Endothelial cell of umbilical vein (primary cell): ENCODE results near the gene EIF2B5. TPM values are rescaled to one million over a fixed set of nuclear protein-coding genes. Genes with fewer than 3 reads are reported as not detected.
A peak's percentile ranks its signal among the peaks of the same experiment; 100 is the strongest.

Experiments used
- BruUV-seq: library from RNA; stranded (reverse); fragments of 400-500 nt; replicated peaks from 2 replicates; lab custom pipeline; 2021; lab: Mats Ljungman, UMichigan
- CTCF ChIA-PET: fragments of 300-600, 350-600 bp; sonication (Branson Sonifier 250); formaldehyde crosslinking; loops from one replicate; lab custom pipeline; 2021; ENCODE audit warnings: antibody characterized with exemption, inconsistent platforms; lab: Charles Lee
- POLR2A ChIA-PET: fragments of 300-600, 350-600 bp; sonication (Branson Sonifier 250); formaldehyde crosslinking; loops from one replicate; lab custom pipeline; 2021; ENCODE audit warnings: antibody characterized with exemption, inconsistent platforms; lab: Charles Lee
- DNase-seq: peaks from one replicate; pipeline ENCODE4 v3.0.0-alpha.2; 2011; ENCODE audit warnings: low read depth, low spot score
- FAIRE-seq: peaks from 2 replicates; lab custom pipeline; 2011; peaks lifted over from hg19 to GRCh38; lab: Jason Lieb, UNC
- H2AFZ ChIP-seq: 2 replicates; pipeline ENCODE4 v1.6.0; 2012; ENCODE audit warnings: low read depth, low read length, control low read depth, inconsistent platforms
- H3K27ac ChIP-seq: 2 replicates; pipeline ENCODE4 v1.5.1; 2011; ENCODE audit warnings: low read depth, mild to moderate bottlenecking, control low read depth, low read length, moderate library complexity; ENCODE audit not compliant: insufficient read depth
- H3K27me3 ChIP-seq, 2 experiments: 2 replicates each; pipeline versions ENCODE4 v1.6.0 to v1.6.1; 2011; ENCODE audit warnings: low read length in 2 of 2, mixed read lengths in 1 of 2; ENCODE audit not compliant: control insufficient read depth in 2 of 2, insufficient read depth in 2 of 2
- H3K36me3 ChIP-seq, 2 experiments: 2 replicates in 1 of 2; 3 replicates in 1 of 2; pipeline ENCODE4 v1.5.1; 2011; ENCODE audit warnings: low read length in 2 of 2, mild to moderate bottlenecking in 1 of 2, moderate library complexity in 1 of 2; ENCODE audit not compliant: control insufficient read depth in 2 of 2, insufficient read depth in 2 of 2; ENCODE audit errors: extremely low read depth in 1 of 2
- H3K4me1 ChIP-seq: 3 replicates; pipeline ENCODE4 v1.5.1; 2011; ENCODE audit warnings: mild to moderate bottlenecking, low read length; ENCODE audit not compliant: control insufficient read depth, insufficient read depth; ENCODE audit errors: extremely low read depth
- H3K4me2 ChIP-seq: 2 replicates; pipeline ENCODE4 v1.6.1; 2011; ENCODE audit warnings: low read length, control low read depth, mixed read lengths; ENCODE audit not compliant: insufficient read depth
- H3K4me3 ChIP-seq, 3 experiments: fragments of 200-600 bp in 1 of 3; sonication (generic), shearing (Covaris generic) in 1 of 3; replicated peaks in 1 of 3; 2 replicates each; pipeline ENCODE4 v1.5.1; 2011 to 2016; ENCODE audit warnings: control low read depth in 3 of 3, low read length in 3 of 3, mild to moderate bottlenecking in 2 of 3, inconsistent platforms in 1 of 3, low read depth in 1 of 3, moderate library complexity in 1 of 3; ENCODE audit not compliant: insufficient read depth in 1 of 3
- H3K79me2 ChIP-seq: 2 replicates; pipeline ENCODE4 v1.6.0; 2012; ENCODE audit warnings: low read length, inconsistent platforms; ENCODE audit not compliant: control insufficient read depth, insufficient read depth
- H3K9ac ChIP-seq: replicated peaks from 2 replicates; pipeline ENCODE3; 2011; ENCODE audit warnings: low read length, control low read depth; ENCODE audit not compliant: insufficient read depth; ENCODE audit errors: extremely low read depth
- H3K9me1 ChIP-seq: replicated peaks from 3 replicates; pipeline ENCODE4 v1.6.0; 2011; ENCODE audit warnings: mild to moderate bottlenecking, low read length; ENCODE audit not compliant: control insufficient read depth, insufficient read depth; ENCODE audit errors: extremely low read depth
- H3K9me3 ChIP-seq: replicated peaks from 2 replicates; pipeline ENCODE4 v1.5.1; 2012; ENCODE audit warnings: low read length, inconsistent platforms; ENCODE audit not compliant: control insufficient read depth, insufficient read depth
- H4K20me1 ChIP-seq: replicated peaks from 2 replicates; pipeline ENCODE3; 2011; ENCODE audit warnings: mild to moderate bottlenecking, low read length; ENCODE audit not compliant: control insufficient read depth, insufficient read depth; ENCODE audit errors: extremely low read depth
- CTCF ChIP-seq, 2 donors: IDR thresholded peaks; 1 replicate in 1 of 2; 2 replicates in 1 of 2; pipeline ENCODE4 v1.5.1; 2011; ENCODE audit warnings: low read length in 2 of 2, mild to moderate bottlenecking in 2 of 2, moderate library complexity in 2 of 2, control low read depth in 1 of 2, inconsistent platforms in 1 of 2, low read depth in 1 of 2; ENCODE audit not compliant: insufficient read depth in 1 of 2; ENCODE audit errors: extremely low read depth in 1 of 2
- EZH2 ChIP-seq: IDR thresholded peaks from 2 replicates; pipeline ENCODE4 v1.6.1; 2012; ENCODE audit warnings: borderline replicate concordance, low read depth, mild to moderate bottlenecking, moderate library complexity, low read length, inconsistent platforms; ENCODE audit not compliant: severe bottlenecking
- FOS ChIP-seq: IDR thresholded peaks from 2 replicates; pipeline ENCODE4 v1.6.1; 2011; ENCODE audit warnings: mild to moderate bottlenecking, low read length, moderate library complexity, borderline replicate concordance; ENCODE audit not compliant: insufficient read depth
- GATA2 ChIP-seq: IDR thresholded peaks from 2 replicates; pipeline ENCODE4 v1.7.0; 2011; ENCODE audit warnings: low read depth, mild to moderate bottlenecking, moderate library complexity, mixed read lengths, low read length; ENCODE audit not compliant: insufficient read length, insufficient read depth
- JUN ChIP-seq: IDR thresholded peaks from 2 replicates; pipeline ENCODE4 v1.6.1; 2011; ENCODE audit warnings: borderline replicate concordance, low read depth; ENCODE audit not compliant: insufficient read length, insufficient read depth
- MYC ChIP-seq: IDR thresholded peaks from one replicate; pipeline ENCODE4 v1.6.1; 2011; ENCODE audit warnings: mild to moderate bottlenecking, low read depth, low read length
- POLR2A ChIP-seq: IDR thresholded peaks from 2 replicates; pipeline ENCODE4 v1.6.1; 2012; ENCODE audit warnings: low read depth, mild to moderate bottlenecking, control low read depth, low read length
- POLR2AphosphoS5 ChIP-seq: IDR thresholded peaks from 2 replicates; pipeline ENCODE4 v1.6.1; 2012; ENCODE audit warnings: low read depth, mild to moderate bottlenecking, control low read depth, low read length, moderate library complexity; ENCODE audit not compliant: insufficient read depth
- dilution Hi-C: fragments of 300-500 bp; cut with MboI; formaldehyde crosslinking; loops from one replicate; pipeline ENCODE4 v1.15.0; 2019; ENCODE audit warnings: low sequenced_read_pairs; ENCODE audit not compliant: extremely low pct_ligation_motif_present
- intact Hi-C: fragments of 100-400 bp; cut with micrococcal nuclease; formaldehyde crosslinking; loops from one replicate; pipeline ENCODE4 v1.10.0; 2022
- polyA plus RNA-seq, 4 experiments: library from polyadenylated mRNA; depleted of rRNA in 3 of 4; stranded (reverse) in 3 of 4; unstranded in 1 of 4; fragments of >200 nt; gene quantifications; 2 replicates each; pipeline versions ENCODE4 v1.2.1 to v1.2.3, GENCODE V29; 2011 to 2012; ENCODE audit warnings: missing spikeins in 1 of 4
- total RNA-seq: library from RNA; stranded (reverse); gene quantifications from 2 replicates; pipeline ENCODE4 v1.2.3, GENCODE V29; 2021
- TF ChIP-seq, protein P1 (sequence below): IDR thresholded peaks from 2 replicates; pipeline ENCODE4 v1.6.1; 2011; ENCODE audit not compliant: insufficient read depth, insufficient read length

Gene EIF2B5
- total and polyA plus RNA-seq, 2 donors (not counting 3 experiments of a cell fraction or from before 2014, with no cell fraction given) = 42.7 to 44.7 TPM

DNA sequence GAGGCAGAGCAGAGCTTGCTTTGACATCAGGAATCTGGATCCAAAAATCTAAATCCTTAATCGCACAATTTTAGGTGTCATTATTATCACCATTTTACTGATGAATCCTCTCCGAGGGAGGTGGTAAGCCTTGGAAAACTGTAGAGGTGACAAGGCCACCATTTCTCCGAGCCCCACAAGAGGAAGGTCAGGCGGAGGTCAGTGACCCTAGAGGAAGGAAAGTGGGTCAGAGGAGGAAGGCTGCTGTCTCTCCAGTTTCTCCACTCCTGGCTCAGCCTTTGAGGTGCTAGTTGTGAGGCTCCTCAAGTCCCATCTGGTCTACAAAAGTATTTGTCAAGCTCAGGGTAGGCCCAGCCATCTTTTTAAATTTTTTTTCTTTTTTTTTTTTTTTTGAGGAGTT, 23.2 kb downstream of the EIF2B5 start:
- peaks cover 25% of the 10 kb centered on the region for H3K4me1 ChIP-seq
- TF ChIP-seq, protein P1, sequence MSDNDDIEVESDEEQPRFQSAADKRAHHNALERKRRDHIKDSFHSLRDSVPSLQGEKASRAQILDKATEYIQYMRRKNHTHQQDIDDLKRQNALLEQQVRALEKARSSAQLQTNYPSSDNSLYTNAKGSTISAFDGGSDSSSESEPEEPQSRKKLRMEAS = no peak
- no peak for TF ChIP-seq EZH2
- TF ChIP-seq CTCF (IDR thresholded peaks at IDR 0.05; ENCODE audit: extremely low read depth in 1 of 2, insufficient read depth in 1 of 2, low read depth in 1 of 2, low read length in 2 of 2) = no peak
- no peak for TF ChIP-seq JUN
- no peak for TF ChIP-seq FOS
- TF ChIP-seq GATA2 = no peak
- TF ChIP-seq MYC = no peak
- TF ChIP-seq POLR2AphosphoS5 = no peak
- no peak for TF ChIP-seq POLR2A

More for the DNA sequence above, 23.2 kb downstream of the EIF2B5 start:
- FAIRE-seq (no peak), DNase-seq (no peak)
- Histone ChIP-seq H3K36me3 (peaks cover 0 to 2% of the 10 kb centered on the region in 2 experiments), H3K79me2 (peaks cover 56% of the 10 kb centered on the region), H3K4me2 (peak overlapping the region; percentile 21), H3K27ac (no peak overlapping the region), H3K4me3 (no peak overlapping the region), H3K27me3 (no peaks in the 10 kb centered on the region), H3K9ac (no peak overlapping the region), H3K9me3 (no peaks in the 10 kb centered on the region), H4K20me1 (peaks cover 3% of the 10 kb centered on the region), H2AFZ (no peak overlapping the region), H3K9me1 (no peaks in the 10 kb centered on the region)
- POLR2A ChIA-PET = no interaction called here
- dilution Hi-C loops (no loop called here), intact Hi-C loops (no loop called here)
- no TSS peak for BruUV-seq
- CTCF ChIA-PET = no interaction called here
